H1 (cell line): ENCODE measurements around the gene DAPK3. TPM values are rescaled to one million over a fixed set of nuclear protein-coding genes. Genes with fewer than 3 reads are reported as not detected.

ENCODE experiments used
- CTCF ChIA-PET: fragments of 300-600 bp; sonication (Branson Sonifier 250); formaldehyde crosslinking; loops from one replicate; lab custom pipeline; 2021; ENCODE audit not compliant: partially characterized antibody; lab: Charles Lee
- POLR2A ChIA-PET: fragments of 300-600 bp; sonication (Branson Sonifier 250); formaldehyde crosslinking; loops from one replicate; lab custom pipeline; 2021; ENCODE audit warnings: inconsistent platforms; ENCODE audit not compliant: partially characterized antibody; lab: Charles Lee
- DNase-seq, 2 experiments: peaks; one replicate each; pipeline versions ENCODE4 v3.0.0 to v3.0.0-alpha.2; 2010 to 2022; ENCODE audit warnings: low spot score in 2 of 2, low read depth in 1 of 2, mixed read lengths in 1 of 2
- FAIRE-seq: peaks from 2 replicates; lab custom pipeline; 2011; peaks lifted over from hg19 to GRCh38; lab: Jason Lieb, UNC
- H2AFZ ChIP-seq: 2 replicates; pipeline ENCODE4 v1.8.1; 2012; ENCODE audit warnings: low read length, inconsistent platforms
- H2AK5ac ChIP-seq: 2 replicates; pipeline ENCODE4 v1.6.1; 2013; ENCODE audit warnings: low read depth, low read length
- H2BK120ac ChIP-seq: replicated peaks from 2 replicates; pipeline ENCODE3; 2013; ENCODE audit warnings: low read depth, low read length, inconsistent platforms
- H2BK12ac ChIP-seq: 2 replicates; pipeline ENCODE4 v1.6.1; 2013; ENCODE audit warnings: low read depth, low read length
- H2BK15ac ChIP-seq: 2 replicates; pipeline ENCODE4 v1.6.1; 2013; ENCODE audit warnings: low read length
- H2BK20ac ChIP-seq: 2 replicates; pipeline ENCODE4 v1.6.1; 2013; ENCODE audit warnings: low read length
- H2BK5ac ChIP-seq: 2 replicates; pipeline ENCODE4 v1.6.1; 2013; ENCODE audit warnings: low read depth, low read length
- H3K14ac ChIP-seq: 2 replicates; pipeline ENCODE4 v1.6.1; 2013; ENCODE audit warnings: inconsistent platforms; ENCODE audit not compliant: insufficient read length
- H3K18ac ChIP-seq: 2 replicates; pipeline ENCODE4 v1.6.1; 2013; ENCODE audit warnings: low read length; ENCODE audit errors: extremely low read depth
- H3K23ac ChIP-seq: 2 replicates; pipeline ENCODE4 v1.6.1; 2013; ENCODE audit warnings: inconsistent platforms; ENCODE audit not compliant: insufficient read length
- H3K23me2 ChIP-seq: 2 replicates; pipeline ENCODE4 v1.6.1; 2013; ENCODE audit warnings: low read depth, low read length
- H3K27ac ChIP-seq: 2 replicates; pipeline ENCODE4 v1.6.1; 2011; ENCODE audit warnings: low read depth, low read length, inconsistent platforms
- H3K27me3 ChIP-seq, 4 experiments: replicated peaks in 1 of 4; 1 replicate in 1 of 4; 2 replicates in 3 of 4; pipeline versions ENCODE4 v1.6.1 to v1.8.1; 2011 to 2013; ENCODE audit warnings: low read length in 3 of 4, mild to moderate bottlenecking in 3 of 4, inconsistent platforms in 2 of 4, mixed read lengths in 2 of 4, moderate library complexity in 1 of 4; ENCODE audit not compliant: control insufficient read depth in 3 of 4, insufficient read depth in 3 of 4; ENCODE audit errors: extremely low read depth in 1 of 4
- H3K36me3 ChIP-seq, 4 experiments: 2 replicates each; pipeline versions ENCODE4 v1.6.1 to v1.8.1; 2011 to 2013; ENCODE audit warnings: mild to moderate bottlenecking in 4 of 4, low read length in 3 of 4, moderate library complexity in 2 of 4, control low read depth in 1 of 4, inconsistent platforms in 1 of 4; ENCODE audit not compliant: insufficient read depth in 4 of 4, control insufficient read depth in 2 of 4
- H3K4ac ChIP-seq: replicated peaks from 2 replicates; pipeline ENCODE3; 2013; ENCODE audit warnings: low read length, low read depth, mixed read lengths, inconsistent platforms; ENCODE audit not compliant: insufficient read length
- H3K4me1 ChIP-seq, 4 experiments: replicated peaks in 1 of 4; 1 replicate in 1 of 4; 2 replicates in 3 of 4; pipeline versions ENCODE4 v1.6.1 to v1.8.1; 2011 to 2013; ENCODE audit warnings: low read length in 3 of 4, inconsistent platforms in 2 of 4, mixed read lengths in 1 of 4; ENCODE audit not compliant: insufficient read depth in 4 of 4, control insufficient read depth in 3 of 4
- H3K4me2 ChIP-seq, 2 experiments: 2 replicates each; pipeline versions ENCODE4 v1.6.1 to v1.8.1; 2011 to 2013; ENCODE audit warnings: low read depth in 2 of 2, low read length in 2 of 2, control low read depth in 1 of 2, inconsistent platforms in 1 of 2, mild to moderate bottlenecking in 1 of 2; ENCODE audit not compliant: insufficient read depth in 1 of 2
- H3K4me3 ChIP-seq, 4 experiments: fragments of 200-600, 300-600 bp in 1 of 4; sonication (generic), shearing (Covaris generic), sonication (Bioruptor Twin) in 1 of 4; 2 replicates each; pipeline versions ENCODE4 v1.5.1 to v1.8.1; 2011 to 2016; ENCODE audit warnings: low read length in 4 of 4, low read depth in 3 of 4, control low read depth in 2 of 4, inconsistent platforms in 2 of 4, mild to moderate bottlenecking in 2 of 4, mixed read lengths in 1 of 4, moderate library complexity in 1 of 4; ENCODE audit not compliant: insufficient read depth in 2 of 4; ENCODE audit errors: extremely low read depth in 1 of 4
- H3K56ac ChIP-seq: replicated peaks from 2 replicates; pipeline ENCODE3; 2013; ENCODE audit warnings: low read depth, mild to moderate bottlenecking, mixed read lengths, low read length, inconsistent platforms; ENCODE audit not compliant: insufficient read length
- H3K79me1 ChIP-seq: 2 replicates; pipeline ENCODE4 v1.6.1; 2013; ENCODE audit warnings: low read depth, low read length, control low read depth
- H3K79me2 ChIP-seq, 2 experiments: 2 replicates each; pipeline versions ENCODE4 v1.6.1 to v1.8.1; 2012 to 2013; ENCODE audit warnings: low read length in 2 of 2, mild to moderate bottlenecking in 2 of 2, inconsistent platforms in 1 of 2; ENCODE audit not compliant: insufficient read depth in 2 of 2, control insufficient read depth in 1 of 2
- H3K9ac ChIP-seq, 4 experiments: replicated peaks in 1 of 4; 1 replicate in 1 of 4; 2 replicates in 3 of 4; pipeline versions ENCODE4 v1.6.1 to v1.8.1; 2011 to 2013; ENCODE audit warnings: low read depth in 3 of 4, low read length in 3 of 4, control low read depth in 2 of 4, mild to moderate bottlenecking in 2 of 4, moderate library complexity in 2 of 4, inconsistent platforms in 1 of 4; ENCODE audit errors: extremely low read depth in 1 of 4
- H3K9me3 ChIP-seq, 2 experiments: 2 replicates each; pipeline versions ENCODE4 v1.6.1 to v1.8.1; 2012 to 2013; ENCODE audit warnings: mild to moderate bottlenecking in 2 of 2, moderate library complexity in 2 of 2, control low read depth in 1 of 2, inconsistent platforms in 1 of 2, low read depth in 1 of 2, low read length in 1 of 2, mixed read lengths in 1 of 2; ENCODE audit not compliant: insufficient read depth in 2 of 2
- H4K20me1 ChIP-seq, 2 experiments: replicated peaks in 1 of 2; 2 replicates each; pipeline versions ENCODE3 to v1.8.1; 2011 to 2013; ENCODE audit warnings: inconsistent platforms in 2 of 2, low read length in 2 of 2, mild to moderate bottlenecking in 1 of 2; ENCODE audit not compliant: insufficient read depth in 2 of 2, control insufficient read depth in 1 of 2
- H4K5ac ChIP-seq: 2 replicates; pipeline ENCODE4 v1.6.1; 2013; ENCODE audit warnings: low read length, low read depth, mixed read lengths, inconsistent platforms; ENCODE audit not compliant: insufficient read length
- H4K8ac ChIP-seq: 2 replicates; pipeline ENCODE4 v1.8.0; 2013; ENCODE audit warnings: mild to moderate bottlenecking, moderate library complexity, low read length, inconsistent platforms; ENCODE audit not compliant: insufficient read depth; ENCODE audit errors: extremely low read depth
- H4K91ac ChIP-seq: replicated peaks from 2 replicates; pipeline ENCODE3; 2013; ENCODE audit warnings: low read length, mixed read lengths, inconsistent platforms; ENCODE audit not compliant: insufficient read length
- POLR2A ChIP-seq, 2 experiments: IDR thresholded peaks; 1 replicate in 1 of 2; 2 replicates in 1 of 2; pipeline ENCODE4 v1.6.1; 2011; ENCODE audit warnings: low read depth in 2 of 2, low read length in 2 of 2, mild to moderate bottlenecking in 2 of 2; ENCODE audit errors: control extremely low read depth in 1 of 2
- POLR2AphosphoS5 ChIP-seq: IDR thresholded peaks from 2 replicates; pipeline ENCODE4 v1.6.1; 2011; ENCODE audit warnings: low read depth, low read length
- SIN3A ChIP-seq, 2 experiments: IDR thresholded peaks in 1 of 2; conservative IDR thresholded peaks in 1 of 2; 2 replicates each; pipeline ENCODE4 v1.6.1; 2011 to 2012; ENCODE audit warnings: low read length in 2 of 2, improper control_type of control experiment in 1 of 2, low read depth in 1 of 2, mild to moderate bottlenecking in 1 of 2
- SIX5 ChIP-seq: IDR thresholded peaks from 2 replicates; pipeline ENCODE4 v1.6.1; 2011; ENCODE audit warnings: mild to moderate bottlenecking, low read depth, low read length
- SP1 ChIP-seq: IDR thresholded peaks from 2 replicates; pipeline ENCODE4 v1.6.1; 2011; ENCODE audit warnings: low read depth, low read length
- ZNF274 ChIP-seq: IDR thresholded peaks from 2 replicates; pipeline ENCODE4 v1.7.0; 2012; ENCODE audit warnings: low read length, borderline replicate concordance; ENCODE audit errors: extremely low read depth
- WGBS, 2 experiments: shearing (Covaris generic) in 1 of 2; methylation state at CpG; one replicate each; pipeline versions ENCODE4 v1.1.6 to v1.1.7; 2013 to 2015; ENCODE audit warnings: low lambda C conversion rate in 2 of 2, mixed read lengths in 2 of 2, inconsistent platforms in 1 of 2, low coverage in 1 of 2, missing lambda C conversion rate in 1 of 2; ENCODE audit not compliant: insufficient replicate concordance in 2 of 2, insufficient coverage in 1 of 2, insufficient read length in 1 of 2; ENCODE audit errors: extremely low coverage in 1 of 2, missing lambda C conversion rate in 1 of 2; 5-methylcytosine and 5-hydroxymethylcytosine counted together
- polyA plus RNA-seq, 7 experiments: library from polyadenylated mRNA; depleted of rRNA in 3 of 7; stranded (reverse) in 5 of 7; unstranded in 2 of 7; fragments of >200 nt in 5 of 7; fragments of 200-250 nt in 2 of 7; gene quantifications; 1 replicate in 5 of 7; 2 replicates in 1 of 7; 4 replicates in 1 of 7; pipeline versions ENCODE4 v1.2.1 to v1.2.3, GENCODE V29; 2011 to 2013; ENCODE audit warnings: missing spikeins in 2 of 7, mixed read lengths in 2 of 7
- total RNA-seq: library from RNA; stranded (reverse); fragmentation: NEBNext Ultra II Directional; extraction: Animal tissue kit (Norgen Biotek cat#: 25700); gene quantifications from 2 replicates; pipeline ENCODE4 v1.2.1, GENCODE V29; 2021

Gene DAPK3
- total and polyA plus RNA-seq, 2 of the 8 experiments (the other 6 are each of a cell fraction or from before 2014, with no cell fraction given) = 53.2 to 78.1 TPM

DNA sequence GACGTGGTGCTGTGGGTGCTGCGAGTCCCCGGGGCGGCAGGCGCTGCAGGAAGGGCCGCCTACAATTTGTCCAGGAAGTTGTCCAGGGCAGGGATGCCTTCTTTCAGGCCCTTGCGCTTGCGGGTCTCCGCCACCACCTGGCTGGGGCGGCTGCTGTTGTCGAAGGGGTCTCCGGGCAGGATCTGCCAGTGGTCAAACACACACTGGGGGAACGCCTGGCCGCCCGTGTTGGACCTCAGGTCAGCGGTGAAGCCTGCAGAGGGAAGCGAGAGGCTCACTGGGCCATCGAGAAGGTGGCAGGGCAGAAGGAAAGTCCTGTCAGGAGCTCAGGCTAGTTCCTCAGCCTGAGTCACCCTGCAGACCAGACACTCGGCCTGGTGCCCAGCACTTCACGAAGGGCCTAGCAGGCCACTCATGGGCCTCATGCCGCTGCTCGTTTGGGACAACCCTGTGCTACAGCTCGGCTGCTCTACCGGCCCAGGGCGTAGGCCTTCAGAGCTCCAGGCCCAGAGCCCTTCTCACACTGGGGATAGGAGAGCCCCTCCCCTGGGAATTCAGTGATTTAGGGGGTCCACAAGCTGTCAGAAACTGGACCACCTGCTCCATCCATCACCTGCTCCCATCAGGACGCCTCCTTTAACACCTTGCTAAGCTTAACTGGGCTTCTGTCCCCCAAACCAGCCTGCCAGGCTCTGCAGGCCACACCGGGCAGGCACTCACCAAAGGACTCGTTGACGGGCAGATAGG lies 5.8 kb upstream of the DAPK3 start:
- Histone ChIP-seq H3K14ac (no peak overlapping the region), H3K27ac (no peak overlapping the region), H3K9me3 (no peaks in the 10 kb centered on the region), H3K79me1 (peaks cover 9% of the 10 kb centered on the region), H3K4ac (no peak overlapping the region), H2BK20ac (no peak overlapping the region), H3K18ac (no peak overlapping the region), H3K9ac (no peak overlapping the region), H2AFZ (no peak overlapping the region), H3K4me1 (no peaks in the 10 kb centered on the region; a peak in 3 of 7 replicates), H3K4me3 (no peak overlapping the region), H3K79me2 (peaks cover under 1 to 32% of the 10 kb centered on the region in 2 experiments; a peak in 3 of 4 replicates), H3K23ac (no peak overlapping the region), H3K56ac (no peak overlapping the region), H2BK120ac (no peak overlapping the region), H4K91ac (no peak overlapping the region), H2BK15ac (no peak overlapping the region), H4K20me1 (peaks cover 55 to 57% of the 10 kb centered on the region in 2 experiments), H3K4me2 (no peak overlapping the region), H2AK5ac (no peak overlapping the region), H2BK5ac (no peak overlapping the region; the same call in 1 of the 2 replicates), H3K23me2 (no peaks in the 10 kb centered on the region), H2BK12ac (no peak overlapping the region), H4K5ac (no peak overlapping the region), H3K27me3 (no peaks in the 10 kb centered on the region), H4K8ac (peak overlapping the region; percentile 90; the same call in 1 of the 2 replicates), H3K36me3 (peaks cover 57 to 68% (median 65%) of the 10 kb centered on the region in 4 experiments)
- POLR2A ChIA-PET = interaction anchor here (0.9 to 12.0 kb wide), 6 partner anchors 8 to 46 kb away, joined by 3 to 870 read pairs (median 25); partner anchors contain the start of genes DAPK3 and EEF2
- no peak for FAIRE-seq
- CTCF ChIA-PET = no interaction called here
- peak in 1 of 2 experiments; percentile 48 for DNase-seq
- no peak for TF ChIP-seq ZNF274
- TF ChIP-seq POLR2A (IDR thresholded peaks at IDR 0.05; ENCODE audit: control extremely low read depth in 1 of 2, low read depth in 2 of 2, low read length in 2 of 2) = peak; percentile 12 to 72
- peak; percentile 5; the same call in 1 of the 2 replicates for TF ChIP-seq SP1
- TF ChIP-seq SIX5 = peak; percentile 3; the same call in 1 of the 2 replicates
- TF ChIP-seq SIN3A (conservative IDR thresholded peaks at IDR 0.05 in 1 of 2, IDR thresholded peaks at IDR 0.05 in 1 of 2; ENCODE audit: low read depth in 1 of 2, low read length in 2 of 2) = 0 out of 4 replicates have a peak, but pooled peaks of 1 of the 2 experiments have one; percentile 40
- TF ChIP-seq POLR2AphosphoS5 = peak; percentile 47
- 95% methylated on average over 23 of the region's 29 CpGs; no CpG with 5 or more reads in 1 of the 2 experiments for WGBS, 2 experiments
